Left ventricle myocardium superior (tissue), 1 donor: ENCODE results near the gene EVI5L. TPM values are rescaled to one million over a fixed set of nuclear protein-coding genes. Genes with fewer than 3 reads are reported as not detected.
"Not testable (repeated sequence)": the region's sequence is repeated elsewhere in the genome, so short reads cannot be mapped to it uniquely, and the experiment has no call there.

Source experiments
- ATAC-seq: fragments of 200-7000 bp; cut with Tn5 transposase; one replicate; pipeline ENCODE4 v1.9.1; 2020; ENCODE audit warnings: mild to moderate bottlenecking, moderate library complexity
- DNase-seq: peaks from one replicate; pipeline ENCODE4 v3.0.0-alpha.2; 2020
- intact Hi-C: fragments of 100-400 bp; cut with micrococcal nuclease; formaldehyde crosslinking; loops from one replicate; pipeline ENCODE4 v1.11.0; 2022
- total RNA-seq: library from RNA; stranded (reverse); fragmentation: NEBNext Ultra II Directional; extraction: Animal tissue kit (Norgen Biotek cat#: 25700); gene quantifications from one replicate; pipeline ENCODE4 v1.2.1, GENCODE V29; 2021
- donor health status: DM: no; HTN: yes; CAD: no; lungs with severe emphysema.

The EVI5L gene
- total RNA-seq, 1 donor from 2014 or later: 23.5 TPM

DNA sequence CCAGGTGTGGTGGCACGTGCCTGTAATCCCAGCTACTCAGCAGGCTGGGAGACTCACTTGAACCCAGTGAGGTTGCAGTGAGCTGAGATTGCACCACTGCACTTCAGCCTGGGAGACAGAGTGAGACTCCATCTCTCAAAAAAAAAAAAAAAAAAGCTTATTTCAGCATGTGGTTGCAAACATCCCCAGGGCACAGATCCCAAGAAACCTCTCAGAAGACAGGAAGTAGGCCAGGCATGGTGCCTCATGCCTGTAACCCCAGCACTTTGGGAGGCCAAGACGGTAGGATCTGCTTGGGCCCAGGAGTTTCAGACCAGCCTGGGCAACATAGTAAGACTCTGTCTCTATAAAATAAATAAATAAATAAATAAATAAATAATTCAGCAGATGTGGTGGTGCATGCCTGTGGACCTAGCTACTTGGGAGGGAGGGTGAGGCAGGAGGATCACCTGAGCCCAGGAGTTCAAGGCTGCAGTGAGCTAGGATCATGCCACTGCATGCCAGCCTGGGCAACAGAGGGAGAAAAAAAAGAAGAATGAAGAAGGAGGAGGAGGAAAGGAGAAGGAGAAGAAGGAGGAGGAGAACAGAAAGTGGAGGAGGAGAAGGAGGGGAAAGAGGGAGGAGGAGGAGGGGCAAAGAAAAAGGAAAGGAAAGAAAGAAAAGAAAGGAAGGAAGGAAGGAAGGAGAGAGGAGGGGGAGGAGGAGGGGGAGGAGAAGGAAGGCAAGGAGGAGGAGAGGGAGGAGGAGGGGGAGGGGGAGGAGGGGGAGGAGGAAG lies 54.0 kb downstream of the EVI5L start:
- no peak for DNase-seq
- ATAC-seq: no peak
- intact Hi-C loops: no loop called here

DNA sequence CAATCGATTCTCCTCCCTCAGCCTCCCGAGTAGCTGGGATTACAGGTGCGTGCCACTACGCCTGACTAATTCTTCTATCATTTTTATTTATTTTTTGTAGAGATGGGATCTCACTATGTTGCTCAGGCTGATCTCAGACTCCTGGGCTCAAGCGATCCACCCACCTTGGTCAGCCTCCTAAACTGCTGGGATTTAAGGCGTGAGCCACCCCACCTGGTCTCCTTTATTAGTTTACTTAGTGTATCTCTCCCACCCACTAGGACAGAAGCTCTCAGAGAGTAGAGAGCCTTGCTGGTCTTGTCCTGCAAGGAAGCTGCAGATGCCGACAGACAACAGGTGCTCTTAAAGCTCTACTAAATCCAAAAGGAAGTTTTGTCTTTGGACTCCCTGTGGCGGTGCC lies 55.8 kb downstream of the EVI5L start:
- ATAC-seq (no peak), DNase-seq (no peak)
- intact Hi-C loops: no loop called here

DNA sequence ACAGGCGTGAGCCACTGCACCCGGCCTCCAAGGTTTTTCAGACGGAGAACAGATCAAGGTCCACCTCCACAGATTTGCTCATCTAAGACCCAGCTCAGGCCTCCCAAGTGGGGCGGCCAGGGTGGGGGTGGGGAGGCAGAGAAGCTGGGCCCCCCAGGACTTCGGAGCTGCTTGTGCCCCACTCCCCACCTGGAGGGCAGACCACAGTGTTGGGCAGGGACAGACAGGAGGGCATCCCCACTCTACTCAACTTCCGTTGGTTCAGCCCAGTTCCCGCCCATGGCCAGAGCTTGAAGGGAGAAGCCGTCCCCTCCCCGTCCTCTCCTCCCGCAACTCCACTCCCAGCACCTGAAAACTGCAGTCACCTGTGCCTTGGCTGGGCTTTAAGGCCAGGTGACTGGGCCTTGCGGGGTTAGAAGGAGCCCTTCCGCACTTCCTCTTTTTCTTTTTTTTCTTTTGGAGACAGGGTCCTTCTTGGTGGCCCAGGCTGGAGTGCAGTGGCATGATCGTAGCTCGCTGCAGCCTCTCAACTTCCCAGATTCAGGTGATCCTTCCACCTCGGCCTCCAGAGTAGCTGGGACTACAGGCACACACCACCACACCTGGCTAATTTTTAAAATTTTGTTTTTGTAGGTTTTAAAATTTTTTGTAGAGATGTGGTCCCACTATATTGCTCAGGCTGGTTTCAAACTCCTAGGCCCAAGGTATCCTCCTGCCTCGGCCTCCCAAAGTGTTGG lies 57.6 kb downstream of the EVI5L start:
- ATAC-seq (no peak), DNase-seq (no peak)
- intact Hi-C loops: no loop called here

- DNase-seq: peak; percentile 65
- intact Hi-C loops: no loop called here
- peak; percentile 94 for ATAC-seq
Observed at GRCh38 chr19:7888145-7888825, 58.3 kb downstream of the EVI5L start, which contains the start of gene LRRC8E. Gene LRRC8E (plus strand): TSS chr19:7888510. CDS start chr19:7895604, 7,094 bp downstream.

DNA sequence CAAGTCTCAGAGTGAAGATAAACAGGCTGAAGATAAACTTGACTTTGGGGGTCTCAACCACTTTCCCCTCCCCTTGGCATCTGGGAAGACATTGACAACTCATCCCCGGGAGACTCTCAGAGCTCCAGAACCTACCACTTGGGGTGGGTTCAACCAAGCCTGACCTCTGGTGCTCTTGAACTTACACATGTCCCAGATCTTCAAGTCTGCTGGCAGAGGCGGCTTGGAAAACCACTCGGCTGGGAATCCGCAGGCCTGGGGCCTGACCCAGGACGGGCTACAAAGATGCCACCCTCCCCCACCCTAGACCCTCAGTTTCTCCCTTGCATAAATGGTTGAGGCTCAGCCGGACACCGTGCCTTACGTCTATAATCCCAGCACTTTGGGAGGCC lies 58.8 kb downstream of the EVI5L start:
- intact Hi-C loops: no loop called here
- DNase-seq: no peak
- ATAC-seq: no peak

GRCh38 chr19:7893362-7894101 lies 63.5 kb downstream of the EVI5L start:
- intact Hi-C loops, ATAC-seq, DNase-seq: not testable (repeated sequence)

DNA sequence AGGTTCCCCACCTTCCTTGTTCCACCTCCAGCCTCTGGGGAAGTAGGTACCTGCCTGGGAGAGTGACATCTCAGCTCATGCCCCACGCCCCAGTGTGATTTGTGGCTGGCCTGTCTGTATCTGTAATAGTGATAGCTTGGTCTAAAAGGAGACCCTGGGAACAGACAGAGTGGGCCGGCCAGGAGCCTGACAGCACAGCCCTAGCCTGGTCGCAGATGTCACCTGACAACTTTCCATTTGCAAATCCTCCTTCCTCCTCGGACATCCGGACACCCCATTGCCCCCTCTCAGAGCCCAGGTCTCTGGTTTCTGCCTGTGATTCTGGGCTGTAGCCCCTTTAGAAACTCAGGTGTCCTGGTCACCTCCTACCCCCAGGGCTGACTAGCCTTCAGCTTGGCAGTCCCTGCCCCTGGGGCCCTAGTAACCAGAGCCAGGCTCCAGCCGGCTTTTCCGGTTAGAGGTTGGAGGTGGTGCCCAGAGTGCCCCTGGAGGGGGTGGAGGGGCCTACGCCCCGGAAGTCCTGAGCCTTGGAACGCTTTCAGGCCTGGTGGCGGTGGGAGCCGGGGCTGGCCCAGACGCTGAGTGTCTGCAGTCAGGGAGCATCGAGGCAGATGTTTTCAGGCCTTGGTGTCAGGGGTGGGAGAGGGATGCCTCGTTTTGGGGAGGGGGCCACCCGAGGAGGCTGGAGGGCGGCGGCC lies 64.7 kb downstream of the EVI5L start:
- ATAC-seq (no peak), DNase-seq (no peak)
- intact Hi-C loops: no loop called here

- no peak for ATAC-seq
- intact Hi-C loops: no loop called here
- DNase-seq: no peak
Observed at GRCh38 chr19:7895565-7895964, 65.5 kb downstream of the EVI5L start.

DNA sequence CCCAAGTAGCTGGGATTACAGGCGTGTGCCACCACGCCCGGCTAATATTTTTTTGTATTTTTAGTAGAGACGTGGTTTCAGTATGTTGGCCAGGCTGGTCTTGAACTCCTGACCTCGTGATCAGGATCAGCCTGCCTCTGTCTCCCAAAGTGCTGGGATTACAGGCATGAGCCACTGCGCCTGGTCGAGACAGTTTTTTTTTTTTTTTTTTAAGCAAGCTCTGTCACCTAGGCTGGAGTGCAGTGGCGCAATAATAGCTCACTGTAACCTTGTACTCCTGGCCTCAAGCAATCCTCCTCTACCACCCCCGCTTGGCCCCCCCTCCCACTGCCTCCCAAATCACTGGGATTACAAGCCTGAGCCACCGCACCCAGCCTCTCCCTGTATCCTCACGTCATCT lies 67.3 kb downstream of the EVI5L start:
- ATAC-seq (no peak), DNase-seq (no peak)
- intact Hi-C loops: no loop called here

- no peak for DNase-seq
- intact Hi-C loops: no loop called here
- ATAC-seq: no peak
Observed at GRCh38 chr19:7898967-7899366, 68.9 kb downstream of the EVI5L start.

DNA sequence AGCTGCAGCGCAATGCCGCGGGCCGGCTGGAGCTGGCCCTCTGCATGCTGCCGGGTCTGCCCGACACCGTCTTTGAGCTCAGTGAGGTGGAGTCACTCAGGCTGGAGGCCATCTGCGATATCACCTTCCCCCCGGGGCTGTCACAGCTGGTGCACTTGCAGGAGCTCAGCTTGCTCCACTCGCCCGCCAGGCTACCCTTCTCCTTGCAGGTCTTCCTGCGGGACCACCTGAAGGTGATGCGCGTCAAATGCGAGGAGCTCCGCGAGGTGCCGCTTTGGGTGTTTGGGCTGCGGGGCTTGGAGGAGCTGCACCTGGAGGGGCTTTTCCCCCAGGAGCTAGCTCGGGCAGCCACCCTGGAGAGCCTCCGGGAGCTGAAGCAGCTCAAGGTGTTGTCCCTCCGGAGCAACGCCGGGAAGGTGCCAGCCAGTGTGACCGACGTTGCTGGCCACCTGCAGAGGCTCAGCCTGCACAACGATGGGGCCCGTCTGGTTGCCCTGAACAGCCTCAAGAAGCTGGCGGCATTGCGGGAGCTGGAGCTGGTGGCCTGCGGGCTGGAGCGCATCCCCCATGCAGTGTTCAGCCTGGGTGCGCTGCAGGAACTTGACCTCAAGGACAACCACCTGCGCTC lies 69.8 kb downstream of the EVI5L start:
- DNase-seq (no peak), ATAC-seq (no peak)
- intact Hi-C loops: no loop called here

GRCh38 chr19:7900401-7900870 lies 70.4 kb downstream of the EVI5L start:
- intact Hi-C loops: no loop called here
- ATAC-seq (no peak), DNase-seq (no peak)

DNA sequence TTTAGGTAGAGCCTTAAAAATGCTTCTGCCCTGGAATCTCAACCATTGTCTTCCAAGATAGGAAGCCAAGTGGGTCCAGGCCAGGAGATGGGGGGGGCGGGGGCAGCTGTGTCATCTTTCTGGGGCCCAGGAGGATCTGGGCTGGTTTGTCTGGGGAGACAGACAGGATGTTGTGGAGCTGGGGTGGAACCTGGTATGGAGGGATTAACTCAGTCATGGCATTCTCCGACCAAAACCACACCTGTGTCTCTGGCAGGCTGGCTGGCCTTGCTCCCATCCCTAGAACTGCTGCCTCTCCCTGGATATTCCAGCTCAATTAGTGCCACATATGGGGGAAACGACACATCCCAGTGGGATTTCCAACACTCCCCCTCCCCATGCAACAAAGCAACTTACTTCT lies 70.9 kb downstream of the EVI5L start:
- intact Hi-C loops: no loop called here
- DNase-seq: no peak
- ATAC-seq: no peak

GRCh38 chr19:7901337-7901736 lies 71.3 kb downstream of the EVI5L start:
- DNase-seq (no peak), ATAC-seq (no peak)
- intact Hi-C loops: no loop called here

- no peak for DNase-seq
- intact Hi-C loops: no loop called here
- ATAC-seq: no peak
Observed at GRCh38 chr19:7902796-7903243, 72.8 kb downstream of the EVI5L start.

DNA sequence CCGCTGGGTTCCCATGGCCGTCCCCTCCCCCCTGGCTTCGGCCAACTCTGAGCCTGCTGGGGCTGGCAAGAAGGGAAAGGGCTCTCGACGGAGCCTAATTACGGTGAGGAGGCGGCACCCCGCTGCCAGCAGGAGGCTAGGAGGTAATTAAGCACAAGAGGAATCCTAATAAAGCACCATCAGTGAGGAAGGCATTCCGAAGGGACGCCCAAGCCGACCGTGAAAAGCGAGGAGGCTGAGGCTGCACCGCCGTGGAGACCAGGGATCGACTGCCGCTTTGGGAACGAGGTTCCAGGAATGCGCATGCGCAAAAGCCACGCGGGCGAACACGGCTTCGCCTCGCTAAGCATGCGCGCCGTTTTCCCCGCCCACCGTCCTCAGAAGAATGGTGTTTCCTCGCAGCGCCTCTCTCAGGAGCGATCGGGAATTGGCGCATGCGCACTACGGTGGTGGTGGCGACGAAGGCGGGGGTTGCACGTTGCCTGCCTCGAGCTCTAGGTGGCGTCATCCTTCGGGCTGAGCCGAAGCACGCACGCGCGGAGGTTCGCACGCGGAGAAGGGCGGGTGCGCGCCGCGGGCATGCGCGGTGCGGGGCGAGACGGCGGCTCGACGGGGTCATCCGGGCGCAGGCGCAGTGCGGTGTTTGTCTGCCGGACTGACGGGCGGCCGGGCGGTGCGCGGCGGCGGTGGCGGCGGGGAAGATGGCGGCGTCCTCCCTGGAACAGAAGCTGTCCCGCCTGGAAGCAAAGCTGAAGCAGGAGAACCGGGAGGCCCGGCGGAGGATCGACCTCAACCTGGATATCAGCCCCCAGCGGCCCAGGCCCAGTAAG lies 73.4 kb downstream of the EVI5L start, which contains the start of gene MAP2K7:
MAP2K7 (plus strand) TSS at position 634 of the 830 bp plus-strand sequence; CDS start at position 702, 68 bp downstream.
- DNase-seq (peak; percentile 100), ATAC-seq (peak; percentile 89)
- intact Hi-C loops: no loop called here
